ENCODE results near the gene ARMC3. TPM values are rescaled to one million over a fixed set of nuclear protein-coding genes. Genes with fewer than 3 reads are reported as not detected.
"Not testable (repeated sequence)": the region's sequence is repeated elsewhere in the genome, so short reads cannot be mapped to it uniquely, and the experiment has no call there.

ARMC3 gene
- total and polyA plus RNA-seq, 9 donors = 1.6 to 39.8 (median 3.0) TPM; not detected in 4

DNA sequence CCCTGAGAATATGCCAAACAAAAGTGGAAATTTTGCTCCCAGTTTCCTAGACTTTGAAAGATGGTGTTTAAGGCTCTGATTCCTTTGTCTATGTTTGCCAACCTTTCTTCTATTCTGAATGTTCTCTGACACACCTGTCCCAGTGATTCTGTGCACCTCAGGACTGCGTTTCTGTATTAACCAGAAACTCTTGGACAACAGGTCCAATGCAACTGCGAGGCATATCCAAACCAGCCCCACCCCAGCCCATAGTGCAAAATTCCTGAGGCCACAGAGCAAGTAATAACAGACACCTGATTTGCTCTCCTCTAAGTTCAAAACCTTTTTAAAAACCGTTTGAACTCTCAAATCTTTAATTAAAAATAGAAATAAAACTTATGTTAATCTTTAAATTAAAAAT is 130.5 kb downstream of the ARMC3 start:
- intact Hi-C loops (cut with DNase I) = no loop called here

DNA sequence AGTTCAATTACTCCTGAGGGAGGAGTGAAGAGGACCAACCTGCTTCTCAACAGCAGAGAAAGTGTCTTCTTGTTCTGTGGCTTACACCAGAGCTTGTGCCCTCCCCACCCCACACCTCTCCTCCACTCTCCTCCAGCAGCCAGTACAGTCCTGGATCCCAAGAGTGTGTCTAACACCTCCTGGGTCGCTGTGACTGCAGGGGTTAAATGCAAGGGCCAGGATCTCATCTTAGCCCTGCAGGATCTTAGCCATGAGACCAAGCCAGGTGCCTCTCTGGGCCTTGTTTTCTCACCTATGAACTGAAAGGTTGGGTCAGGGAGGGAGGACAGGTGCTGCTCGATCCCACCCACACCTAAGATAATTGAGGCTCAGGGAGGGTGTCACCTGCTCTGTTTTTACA is 133.1 kb downstream of the ARMC3 start:
- intact Hi-C loops (cut with DNase I) = no loop called here
- WGBS, 3 donors = 41 to 79% (median 52%) methylated on average over 2 of the region's 2 CpGs
- no peaks in the 10 kb centered on the region for H3K27me3 ChIP-seq
- no peaks in the 10 kb centered on the region for H3K9me3 ChIP-seq
- TF ChIP-seq POLR2A (IDR thresholded peaks at IDR 0.05) (no peak), EP300 (IDR thresholded peaks at IDR 0.05) (no peak)
- TF ChIP-seq, protein P1, sequence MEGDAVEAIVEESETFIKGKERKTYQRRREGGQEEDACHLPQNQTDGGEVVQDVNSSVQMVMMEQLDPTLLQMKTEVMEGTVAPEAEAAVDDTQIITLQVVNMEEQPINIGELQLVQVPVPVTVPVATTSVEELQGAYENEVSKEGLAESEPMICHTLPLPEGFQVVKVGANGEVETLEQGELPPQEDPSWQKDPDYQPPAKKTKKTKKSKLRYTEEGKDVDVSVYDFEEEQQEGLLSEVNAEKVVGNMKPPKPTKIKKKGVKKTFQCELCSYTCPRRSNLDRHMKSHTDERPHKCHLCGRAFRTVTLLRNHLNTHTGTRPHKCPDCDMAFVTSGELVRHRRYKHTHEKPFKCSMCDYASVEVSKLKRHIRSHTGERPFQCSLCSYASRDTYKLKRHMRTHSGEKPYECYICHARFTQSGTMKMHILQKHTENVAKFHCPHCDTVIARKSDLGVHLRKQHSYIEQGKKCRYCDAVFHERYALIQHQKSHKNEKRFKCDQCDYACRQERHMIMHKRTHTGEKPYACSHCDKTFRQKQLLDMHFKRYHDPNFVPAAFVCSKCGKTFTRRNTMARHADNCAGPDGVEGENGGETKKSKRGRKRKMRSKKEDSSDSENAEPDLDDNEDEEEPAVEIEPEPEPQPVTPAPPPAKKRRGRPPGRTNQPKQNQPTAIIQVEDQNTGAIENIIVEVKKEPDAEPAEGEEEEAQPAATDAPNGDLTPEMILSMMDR (IDR thresholded peaks at IDR 0.05) = no peak
- H3K4me3 ChIP-seq = no peak overlapping the region
- H3K27ac ChIP-seq = no peak overlapping the region
- H3K4me1 ChIP-seq (ENCODE audit: insufficient read depth) = peaks cover 2% of the 10 kb centered on the region
- DNase-seq = no peak
- no peaks in the 10 kb centered on the region for H3K36me3 ChIP-seq

More for the DNA sequence above, 130.5 kb downstream of the ARMC3 start:
- Histone ChIP-seq H3K27ac (no peak overlapping the region), H3K4me3 (no peak overlapping the region), H3K9me3 (no peaks in the 10 kb centered on the region), H3K4me1 (ENCODE audit: insufficient read depth) (peaks cover 2% of the 10 kb centered on the region), H3K27me3 (no peaks in the 10 kb centered on the region), H3K36me3 (no peaks in the 10 kb centered on the region)
- no peak for DNase-seq
- TF ChIP-seq, protein P1 (IDR thresholded peaks at IDR 0.05) = no peak
- no peak for TF ChIP-seq POLR2A (IDR thresholded peaks at IDR 0.05)
- TF ChIP-seq EP300 (IDR thresholded peaks at IDR 0.05) = no peak
- WGBS, 3 donors = 55 to 73% (median 56%) methylated on average over 3 of the region's 3 CpGs

DNA sequence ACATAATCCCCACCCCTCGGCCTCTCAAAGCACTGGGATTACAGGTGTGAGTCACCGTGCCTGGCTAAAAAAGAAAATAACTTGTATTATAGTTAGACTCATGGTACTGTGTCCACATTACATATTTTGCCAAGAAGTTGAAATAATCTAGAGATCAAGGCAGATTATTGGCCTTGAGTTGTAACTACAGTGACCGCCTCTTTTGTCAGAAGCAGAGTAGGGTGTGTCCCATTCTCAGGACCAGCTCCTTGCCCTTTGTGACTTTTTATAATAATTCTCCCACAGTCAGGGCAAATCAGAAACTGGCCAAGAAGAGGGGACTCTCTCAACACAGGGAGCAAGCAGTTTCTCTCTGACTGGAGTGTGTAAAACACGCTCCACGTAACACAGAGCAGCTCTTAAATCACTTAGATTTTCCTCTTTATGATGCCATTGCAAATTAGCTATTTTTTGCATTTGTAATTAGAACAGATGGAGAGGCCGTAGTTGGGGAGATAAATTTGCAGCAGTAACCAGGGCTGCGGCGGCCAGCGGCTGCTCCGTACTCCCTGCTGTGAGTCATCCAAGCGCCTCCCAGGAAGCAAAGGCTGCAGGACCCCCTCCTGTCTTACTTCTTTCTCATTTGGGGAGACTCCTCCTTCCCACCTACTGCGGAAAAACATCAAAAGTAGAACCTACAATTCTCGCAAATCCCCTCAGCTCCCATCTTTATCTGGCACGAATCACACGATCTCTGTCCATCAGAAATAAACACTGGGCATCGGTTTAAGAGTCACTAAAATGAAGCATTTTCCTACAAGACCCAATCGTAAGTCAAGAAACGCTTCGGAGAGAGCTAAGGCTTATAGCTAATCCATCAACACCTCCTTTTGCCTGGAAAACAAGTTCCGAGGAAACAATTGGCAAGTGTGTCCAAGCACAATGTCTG is 135.5 kb downstream of the ARMC3 start:
- intact Hi-C loops (cut with DNase I) = no loop called here
- TF ChIP-seq POLR2A (IDR thresholded peaks at IDR 0.05) (no peak), EP300 (IDR thresholded peaks at IDR 0.05) (no peak)
- TF ChIP-seq, protein P1 (IDR thresholded peaks at IDR 0.05) = no peak
- Histone ChIP-seq H3K27ac (no peak overlapping the region), H3K4me3 (no peak overlapping the region), H3K4me1 (ENCODE audit: insufficient read depth) (peaks cover 2% of the 10 kb centered on the region), H3K27me3 (no peaks in the 10 kb centered on the region), H3K36me3 (no peaks in the 10 kb centered on the region), H3K9me3 (no peaks in the 10 kb centered on the region)
- no peak for DNase-seq
- 25 to 30% (median 28%) methylated on average over 20 of the region's 20 CpGs for WGBS, 3 donors

DNA sequence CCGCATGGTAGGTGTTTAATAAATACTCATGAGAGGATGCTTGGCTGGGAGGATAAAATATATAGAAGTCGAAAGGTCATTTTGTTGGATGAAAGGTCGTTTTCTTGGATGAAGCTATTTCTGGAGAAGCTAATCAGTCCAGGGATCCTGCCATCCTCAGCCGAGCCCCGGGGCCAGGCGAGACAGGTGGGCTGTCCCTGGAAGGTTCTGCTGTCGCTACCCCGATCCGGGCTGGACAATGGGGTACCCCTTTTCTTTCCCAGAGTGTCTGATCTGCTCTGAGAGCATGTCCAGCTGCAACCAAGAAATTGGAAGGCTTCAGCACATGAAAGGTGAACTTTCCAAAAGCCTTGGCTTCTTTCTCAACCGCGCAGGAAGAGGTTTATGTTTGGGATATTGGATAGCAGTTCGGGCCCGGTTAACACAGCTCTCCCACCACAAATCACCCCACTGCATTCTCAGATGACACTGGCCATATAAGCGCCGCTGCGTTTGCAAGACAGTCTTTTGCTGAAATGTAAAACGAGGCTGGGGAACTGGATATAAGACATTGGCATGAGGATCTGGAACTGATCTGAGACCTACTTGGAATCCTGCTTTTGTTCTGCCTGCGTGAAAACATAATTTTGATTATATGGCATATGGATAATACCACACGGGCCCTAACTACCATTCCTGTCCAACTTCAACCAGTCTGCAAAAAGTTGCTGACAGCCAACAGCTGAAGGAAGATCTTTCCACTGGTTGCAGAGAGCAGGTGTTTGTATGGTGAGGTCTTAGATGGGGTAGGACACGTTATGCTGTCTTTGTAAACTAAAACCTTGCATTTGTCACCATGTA is 136.3 kb downstream of the ARMC3 start:
- no peaks in the 10 kb centered on the region for H3K27me3 ChIP-seq
- no peak for DNase-seq
- no peaks in the 10 kb centered on the region for H3K36me3 ChIP-seq
- H3K27ac ChIP-seq = no peak overlapping the region
- WGBS, 3 donors = 70 to 87% (median 81%) methylated on average over 20 of the region's 20 CpGs
- no peak overlapping the region for H3K4me3 ChIP-seq
- intact Hi-C loops (cut with DNase I) = no loop called here
- peaks cover 2% of the 10 kb centered on the region for H3K4me1 ChIP-seq (ENCODE audit: insufficient read depth)
- no peaks in the 10 kb centered on the region for H3K9me3 ChIP-seq
- TF ChIP-seq POLR2A (IDR thresholded peaks at IDR 0.05) (no peak), EP300 (IDR thresholded peaks at IDR 0.05) (no peak)
- TF ChIP-seq, protein P1 (IDR thresholded peaks at IDR 0.05) = no peak

DNA sequence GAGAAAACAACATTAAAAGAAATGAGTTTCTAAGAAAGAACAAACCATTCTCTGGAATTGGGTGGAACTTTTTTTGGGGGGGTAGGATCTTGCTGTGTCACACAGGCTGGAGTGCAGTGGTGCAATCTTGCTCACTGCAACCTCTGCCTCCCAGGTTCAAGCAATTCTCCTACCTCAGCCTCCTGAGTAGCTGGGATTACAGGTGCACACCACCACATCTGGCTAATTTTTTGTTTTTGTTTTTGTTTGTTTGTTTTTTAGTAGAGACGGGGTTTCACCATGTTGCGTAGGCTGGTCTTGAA is 136.9 kb downstream of the ARMC3 start:
- H3K4me3 ChIP-seq; H3K27me3 ChIP-seq; H3K4me1 ChIP-seq (ENCODE audit: insufficient read depth); H3K27ac ChIP-seq; H3K9me3 ChIP-seq; H3K36me3 ChIP-seq; DNase-seq; intact Hi-C loops (cut with DNase I): not testable (repeated sequence)
- 83 to 94% (median 83%) methylated on average over 2 of the region's 2 CpGs for WGBS, 3 donors

All from ovary (tissue), 9 donors.